Parathyroid adenoma (tissue), 2 donors: Measurements from ENCODE around the gene RTP5.

Source experiments
- H2AFZ ChIP-seq: fragments of 300-600 bp; sonication (generic); one replicate; pipeline ENCODE4 v1.7.0; 2017; ENCODE audit warnings: antibody characterized with exemption, mild to moderate bottlenecking
- H3K27ac ChIP-seq: fragments of 300-600 bp; sonication (generic); one replicate; pipeline ENCODE4 v1.7.0; 2017
- H3K27me3 ChIP-seq: fragments of 300-600 bp; sonication (generic); one replicate; pipeline ENCODE4 v1.7.0; 2017; ENCODE audit warnings: low read length; ENCODE audit not compliant: control insufficient read depth, insufficient read depth
- H3K36me3 ChIP-seq: fragments of 300-600 bp; sonication (generic); one replicate; pipeline ENCODE4 v1.7.0; 2017; ENCODE audit warnings: low read length; ENCODE audit not compliant: control insufficient read depth, insufficient read depth
- H3K4me1 ChIP-seq: fragments of 300-600 bp; sonication (generic); one replicate; pipeline ENCODE4 v1.7.0; 2017; ENCODE audit warnings: control low read depth
- H3K4me2 ChIP-seq: fragments of 300-600 bp; sonication (generic); one replicate; pipeline ENCODE4 v1.7.0; 2017; ENCODE audit warnings: low read length
- H3K4me3 ChIP-seq: fragments of 300-600 bp; sonication (generic); one replicate; pipeline ENCODE4 v1.7.0; 2017; ENCODE audit warnings: low read depth, low read length
- H3K79me2 ChIP-seq: fragments of 300-600 bp; sonication (generic); one replicate; pipeline ENCODE4 v1.7.0; 2017; ENCODE audit warnings: control low read depth
- H3K9ac ChIP-seq: fragments of 300-600 bp; sonication (generic); one replicate; pipeline ENCODE4 v1.7.0; 2017; ENCODE audit warnings: mild to moderate bottlenecking
- H3K9me3 ChIP-seq: fragments of 300-600 bp; sonication (generic); one replicate; pipeline ENCODE4 v1.7.0; 2017; ENCODE audit warnings: low read length; ENCODE audit not compliant: control insufficient read depth
- CTCF ChIP-seq: fragments of 300-600 bp; sonication (generic); IDR thresholded peaks from one replicate; pipeline ENCODE4 v1.7.0; 2017; ENCODE audit warnings: antibody characterized with exemption, mild to moderate bottlenecking
- donor health status: primary hyperparathyroidism.

Gene RTP5

GRCh38 chr2:241867776-241868420 is 1.6 kb upstream of the RTP5 start:
- Histone ChIP-seq H2AFZ (peak overlapping the region; percentile 2), H3K27ac (no peak overlapping the region), H3K9me3 (no peaks in the 10 kb centered on the region), H3K9ac (no peak overlapping the region), H3K27me3 (no peaks in the 10 kb centered on the region), H3K4me3 (no peak overlapping the region), H3K36me3 (no peaks in the 10 kb centered on the region), H3K4me1 (no peaks in the 10 kb centered on the region), H3K4me2 (no peak overlapping the region), H3K79me2 (no peaks in the 10 kb centered on the region)
- no peak for TF ChIP-seq CTCF

- Histone ChIP-seq H3K79me2 (no peaks in the 10 kb centered on the region), H3K9ac (no peak overlapping the region), H3K27ac (no peak overlapping the region), H3K36me3 (no peaks in the 10 kb centered on the region), H3K4me1 (no peaks in the 10 kb centered on the region), H2AFZ (peak overlapping the region; percentile 42), H3K27me3 (no peaks in the 10 kb centered on the region), H3K4me2 (peak overlapping the region; percentile 22), H3K9me3 (no peaks in the 10 kb centered on the region), H3K4me3 (no peak overlapping the region)
- TF ChIP-seq CTCF: no peak
These were observed 858 bp upstream of the RTP5 start for GRCh38 chr2:241868661-241869081.

GRCh38 chr2:241870081-241870541 is 582 bp downstream of the RTP5 start:
- Histone ChIP-seq H3K9ac (no peak overlapping the region), H3K4me3 (no peak overlapping the region), H3K27me3 (no peaks in the 10 kb centered on the region), H3K4me2 (no peak overlapping the region), H3K36me3 (no peaks in the 10 kb centered on the region), H2AFZ (no peak overlapping the region), H3K79me2 (no peaks in the 10 kb centered on the region), H3K9me3 (no peaks in the 10 kb centered on the region), H3K4me1 (no peaks in the 10 kb centered on the region), H3K27ac (no peak overlapping the region)
- TF ChIP-seq CTCF: no peak

- Histone ChIP-seq H3K9me3 (no peaks in the 10 kb centered on the region), H3K4me3 (no peak overlapping the region), H3K79me2 (no peaks in the 10 kb centered on the region), H3K36me3 (no peaks in the 10 kb centered on the region), H3K27me3 (no peaks in the 10 kb centered on the region), H3K27ac (no peak overlapping the region), H3K4me2 (no peak overlapping the region), H3K4me1 (no peaks in the 10 kb centered on the region), H2AFZ (no peak overlapping the region), H3K9ac (no peak overlapping the region)
- TF ChIP-seq CTCF: no peak
These were observed 1.3 kb downstream of the RTP5 start for GRCh38 chr2:241870611-241871537.
